H1 (cell line): ENCODE results near the gene INVS. TPM values are rescaled to one million over a fixed set of nuclear protein-coding genes. Genes with fewer than 3 reads are reported as not detected.

Source experiments
- CTCF ChIA-PET: fragments of 300-600 bp; sonication (Branson Sonifier 250); formaldehyde crosslinking; loops from one replicate; lab custom pipeline; 2021; ENCODE audit not compliant: partially characterized antibody; lab: Charles Lee
- POLR2A ChIA-PET: fragments of 300-600 bp; sonication (Branson Sonifier 250); formaldehyde crosslinking; loops from one replicate; lab custom pipeline; 2021; ENCODE audit warnings: inconsistent platforms; ENCODE audit not compliant: partially characterized antibody; lab: Charles Lee
- DNase-seq, 2 experiments: peaks; one replicate each; pipeline versions ENCODE4 v3.0.0 to v3.0.0-alpha.2; 2010 to 2022; ENCODE audit warnings: low spot score in 2 of 2, low read depth in 1 of 2, mixed read lengths in 1 of 2
- FAIRE-seq: peaks from 2 replicates; lab custom pipeline; 2011; peaks lifted over from hg19 to GRCh38; lab: Jason Lieb, UNC
- H2AFZ ChIP-seq: 2 replicates; pipeline ENCODE4 v1.8.1; 2012; ENCODE audit warnings: low read length, inconsistent platforms
- H2AK5ac ChIP-seq: 2 replicates; pipeline ENCODE4 v1.6.1; 2013; ENCODE audit warnings: low read depth, low read length
- H2BK120ac ChIP-seq: replicated peaks from 2 replicates; pipeline ENCODE3; 2013; ENCODE audit warnings: low read depth, low read length, inconsistent platforms
- H2BK12ac ChIP-seq: 2 replicates; pipeline ENCODE4 v1.6.1; 2013; ENCODE audit warnings: low read depth, low read length
- H2BK15ac ChIP-seq: 2 replicates; pipeline ENCODE4 v1.6.1; 2013; ENCODE audit warnings: low read length
- H2BK20ac ChIP-seq: 2 replicates; pipeline ENCODE4 v1.6.1; 2013; ENCODE audit warnings: low read length
- H2BK5ac ChIP-seq: 2 replicates; pipeline ENCODE4 v1.6.1; 2013; ENCODE audit warnings: low read depth, low read length
- H3K14ac ChIP-seq: 2 replicates; pipeline ENCODE4 v1.6.1; 2013; ENCODE audit warnings: inconsistent platforms; ENCODE audit not compliant: insufficient read length
- H3K18ac ChIP-seq: 2 replicates; pipeline ENCODE4 v1.6.1; 2013; ENCODE audit warnings: low read length; ENCODE audit errors: extremely low read depth
- H3K23ac ChIP-seq: 2 replicates; pipeline ENCODE4 v1.6.1; 2013; ENCODE audit warnings: inconsistent platforms; ENCODE audit not compliant: insufficient read length
- H3K23me2 ChIP-seq: 2 replicates; pipeline ENCODE4 v1.6.1; 2013; ENCODE audit warnings: low read depth, low read length
- H3K27ac ChIP-seq: 2 replicates; pipeline ENCODE4 v1.6.1; 2011; ENCODE audit warnings: low read depth, low read length, inconsistent platforms
- H3K27me3 ChIP-seq, 4 experiments: replicated peaks in 1 of 4; 1 replicate in 1 of 4; 2 replicates in 3 of 4; pipeline versions ENCODE4 v1.6.1 to v1.8.1; 2011 to 2013; ENCODE audit warnings: low read length in 3 of 4, mild to moderate bottlenecking in 3 of 4, inconsistent platforms in 2 of 4, mixed read lengths in 2 of 4, moderate library complexity in 1 of 4; ENCODE audit not compliant: control insufficient read depth in 3 of 4, insufficient read depth in 3 of 4; ENCODE audit errors: extremely low read depth in 1 of 4
- H3K36me3 ChIP-seq, 4 experiments: 2 replicates each; pipeline versions ENCODE4 v1.6.1 to v1.8.1; 2011 to 2013; ENCODE audit warnings: mild to moderate bottlenecking in 4 of 4, low read length in 3 of 4, moderate library complexity in 2 of 4, control low read depth in 1 of 4, inconsistent platforms in 1 of 4; ENCODE audit not compliant: insufficient read depth in 4 of 4, control insufficient read depth in 2 of 4
- H3K4ac ChIP-seq: replicated peaks from 2 replicates; pipeline ENCODE3; 2013; ENCODE audit warnings: low read length, low read depth, mixed read lengths, inconsistent platforms; ENCODE audit not compliant: insufficient read length
- H3K4me1 ChIP-seq, 4 experiments: replicated peaks in 1 of 4; 1 replicate in 1 of 4; 2 replicates in 3 of 4; pipeline versions ENCODE4 v1.6.1 to v1.8.1; 2011 to 2013; ENCODE audit warnings: low read length in 3 of 4, inconsistent platforms in 2 of 4, mixed read lengths in 1 of 4; ENCODE audit not compliant: insufficient read depth in 4 of 4, control insufficient read depth in 3 of 4
- H3K4me2 ChIP-seq, 2 experiments: 2 replicates each; pipeline versions ENCODE4 v1.6.1 to v1.8.1; 2011 to 2013; ENCODE audit warnings: low read depth in 2 of 2, low read length in 2 of 2, control low read depth in 1 of 2, inconsistent platforms in 1 of 2, mild to moderate bottlenecking in 1 of 2; ENCODE audit not compliant: insufficient read depth in 1 of 2
- H3K4me3 ChIP-seq, 4 experiments: fragments of 200-600, 300-600 bp in 1 of 4; sonication (generic), shearing (Covaris generic), sonication (Bioruptor Twin) in 1 of 4; 2 replicates each; pipeline versions ENCODE4 v1.5.1 to v1.8.1; 2011 to 2016; ENCODE audit warnings: low read length in 4 of 4, low read depth in 3 of 4, control low read depth in 2 of 4, inconsistent platforms in 2 of 4, mild to moderate bottlenecking in 2 of 4, mixed read lengths in 1 of 4, moderate library complexity in 1 of 4; ENCODE audit not compliant: insufficient read depth in 2 of 4; ENCODE audit errors: extremely low read depth in 1 of 4
- H3K56ac ChIP-seq: replicated peaks from 2 replicates; pipeline ENCODE3; 2013; ENCODE audit warnings: low read depth, mild to moderate bottlenecking, mixed read lengths, low read length, inconsistent platforms; ENCODE audit not compliant: insufficient read length
- H3K79me1 ChIP-seq: 2 replicates; pipeline ENCODE4 v1.6.1; 2013; ENCODE audit warnings: low read depth, low read length, control low read depth
- H3K79me2 ChIP-seq, 2 experiments: 2 replicates each; pipeline versions ENCODE4 v1.6.1 to v1.8.1; 2012 to 2013; ENCODE audit warnings: low read length in 2 of 2, mild to moderate bottlenecking in 2 of 2, inconsistent platforms in 1 of 2; ENCODE audit not compliant: insufficient read depth in 2 of 2, control insufficient read depth in 1 of 2
- H3K9ac ChIP-seq, 4 experiments: replicated peaks in 1 of 4; 1 replicate in 1 of 4; 2 replicates in 3 of 4; pipeline versions ENCODE4 v1.6.1 to v1.8.1; 2011 to 2013; ENCODE audit warnings: low read depth in 3 of 4, low read length in 3 of 4, control low read depth in 2 of 4, mild to moderate bottlenecking in 2 of 4, moderate library complexity in 2 of 4, inconsistent platforms in 1 of 4; ENCODE audit errors: extremely low read depth in 1 of 4
- H3K9me3 ChIP-seq, 2 experiments: 2 replicates each; pipeline versions ENCODE4 v1.6.1 to v1.8.1; 2012 to 2013; ENCODE audit warnings: mild to moderate bottlenecking in 2 of 2, moderate library complexity in 2 of 2, control low read depth in 1 of 2, inconsistent platforms in 1 of 2, low read depth in 1 of 2, low read length in 1 of 2, mixed read lengths in 1 of 2; ENCODE audit not compliant: insufficient read depth in 2 of 2
- H4K20me1 ChIP-seq, 2 experiments: replicated peaks in 1 of 2; 2 replicates each; pipeline versions ENCODE3 to v1.8.1; 2011 to 2013; ENCODE audit warnings: inconsistent platforms in 2 of 2, low read length in 2 of 2, mild to moderate bottlenecking in 1 of 2; ENCODE audit not compliant: insufficient read depth in 2 of 2, control insufficient read depth in 1 of 2
- H4K5ac ChIP-seq: 2 replicates; pipeline ENCODE4 v1.6.1; 2013; ENCODE audit warnings: low read length, low read depth, mixed read lengths, inconsistent platforms; ENCODE audit not compliant: insufficient read length
- H4K8ac ChIP-seq: 2 replicates; pipeline ENCODE4 v1.8.0; 2013; ENCODE audit warnings: mild to moderate bottlenecking, moderate library complexity, low read length, inconsistent platforms; ENCODE audit not compliant: insufficient read depth; ENCODE audit errors: extremely low read depth
- H4K91ac ChIP-seq: replicated peaks from 2 replicates; pipeline ENCODE3; 2013; ENCODE audit warnings: low read length, mixed read lengths, inconsistent platforms; ENCODE audit not compliant: insufficient read length
- WGBS, 2 experiments: shearing (Covaris generic) in 1 of 2; methylation state at CpG; one replicate each; pipeline versions ENCODE4 v1.1.6 to v1.1.7; 2013 to 2015; ENCODE audit warnings: low lambda C conversion rate in 2 of 2, mixed read lengths in 2 of 2, inconsistent platforms in 1 of 2, low coverage in 1 of 2, missing lambda C conversion rate in 1 of 2; ENCODE audit not compliant: insufficient replicate concordance in 2 of 2, insufficient coverage in 1 of 2, insufficient read length in 1 of 2; ENCODE audit errors: extremely low coverage in 1 of 2, missing lambda C conversion rate in 1 of 2; 5-methylcytosine and 5-hydroxymethylcytosine counted together
- polyA plus RNA-seq, 7 experiments: library from polyadenylated mRNA; depleted of rRNA in 3 of 7; stranded (reverse) in 5 of 7; unstranded in 2 of 7; fragments of >200 nt in 5 of 7; fragments of 200-250 nt in 2 of 7; gene quantifications; 1 replicate in 5 of 7; 2 replicates in 1 of 7; 4 replicates in 1 of 7; pipeline versions ENCODE4 v1.2.1 to v1.2.3, GENCODE V29; 2011 to 2013; ENCODE audit warnings: missing spikeins in 2 of 7, mixed read lengths in 2 of 7
- total RNA-seq: library from RNA; stranded (reverse); fragmentation: NEBNext Ultra II Directional; extraction: Animal tissue kit (Norgen Biotek cat#: 25700); gene quantifications from 2 replicates; pipeline ENCODE4 v1.2.1, GENCODE V29; 2021

The INVS gene
- total and polyA plus RNA-seq, 2 of the 8 experiments (the other 6 are each of a cell fraction or from before 2014, with no cell fraction given) = 4.1 to 6.9 TPM

DNA sequence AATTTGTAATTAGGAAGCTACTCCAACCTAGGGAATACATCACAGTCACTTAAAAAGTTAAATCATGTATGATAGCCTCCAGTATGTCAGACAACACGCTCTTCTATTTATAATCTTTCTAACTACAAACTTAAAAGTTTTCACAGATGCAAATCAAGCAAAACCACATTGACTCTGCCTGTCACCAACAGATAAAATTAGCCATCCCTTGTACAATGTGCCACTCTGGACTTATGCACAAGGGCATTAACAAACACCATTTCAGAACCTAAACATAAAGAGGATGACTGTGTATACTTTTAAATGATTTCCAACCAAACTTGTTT, 15.0 kb upstream of the INVS start:
- Histone ChIP-seq H4K91ac (no peak overlapping the region), H4K20me1 (peaks cover 0 to 2% of the 10 kb centered on the region in 2 experiments), H3K27me3 (no peaks in the 10 kb centered on the region), H2BK120ac (no peak overlapping the region), H3K23ac (no peak overlapping the region), H2BK15ac (no peak overlapping the region), H3K14ac (no peak overlapping the region), H2AFZ (no peak overlapping the region), H3K4me1 (peaks cover 0 to 6% (median 2%) of the 10 kb centered on the region in 4 experiments; a peak in 3 of 7 replicates), H2BK5ac (no peak overlapping the region), H3K79me2 (peaks cover 0 to 70% of the 10 kb centered on the region in 2 experiments; a peak in 2 of 4 replicates), H2BK12ac (no peak overlapping the region), H3K4me3 (no peak overlapping the region), H3K27ac (no peak overlapping the region), H3K4me2 (peak overlapping the region in 1 of 2 experiments; percentile 24; a peak in 1 of 4 replicates), H2BK20ac (no peak overlapping the region), H3K79me1 (no peaks in the 10 kb centered on the region), H2AK5ac (no peak overlapping the region), H4K8ac (no peak overlapping the region), H4K5ac (no peak overlapping the region), H3K9me3 (no peaks in the 10 kb centered on the region), H3K23me2 (no peaks in the 10 kb centered on the region), H3K36me3 (no peaks in the 10 kb centered on the region), H3K9ac (no peak overlapping the region), H3K56ac (no peak overlapping the region), H3K18ac (no peak overlapping the region), H3K4ac (no peak overlapping the region)
- ChIA-PET POLR2A (no interaction called here), CTCF (interaction anchor here (0.6 kb wide), 1 partner anchor 910 kb away, joined by 3 read pairs; no protein-coding TSS in a partner anchor)
- DNase-seq = no peak
- WGBS, 2 experiments = 89% methylated on average over 1 of the region's 1 CpG; no CpG with 5 or more reads in 1 of the 2 experiments
- FAIRE-seq = no peak
